Stromal cell of bone marrow (primary cell): ENCODE measurements around the gene VEGFD.

Experiments
- DNase-seq: peaks from one replicate; pipeline ENCODE4 v3.0.0-alpha.2; 2012; ENCODE audit warnings: low read depth

Gene VEGFD

GRCh38 chrX:15384304-15384703 lies at the start of gene VEGFD:
TSS of gene VEGFD (minus strand) at chrX:15384413. CDS start at chrX:15383946, 467 bp downstream.
- DNase-seq, result peak; percentile 40

DNA sequence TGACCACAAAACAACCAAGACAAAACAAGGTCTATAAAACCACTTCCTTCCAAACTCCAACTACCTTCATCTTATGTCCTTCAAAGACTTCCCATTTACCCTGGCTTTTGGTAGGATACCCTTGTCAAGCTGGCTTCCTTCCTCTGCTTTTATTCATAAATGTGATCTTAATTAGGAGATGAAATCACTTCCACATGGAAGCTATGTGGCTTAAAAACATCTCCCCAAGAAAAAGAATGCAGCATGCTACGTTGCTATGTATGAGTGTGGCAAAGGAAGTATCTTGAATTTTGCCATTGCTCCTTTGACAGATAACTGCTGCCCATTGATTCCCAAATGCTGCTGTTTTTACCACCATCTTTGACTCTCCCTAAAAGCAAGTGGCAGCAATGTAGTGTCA lies 46.4 kb upstream of the VEGFD start:
- no peak for DNase-seq

- DNase-seq, result no peak
Observed at GRCh38 chrX:15430076-15430475, 45.9 kb upstream of the VEGFD start.

DNA sequence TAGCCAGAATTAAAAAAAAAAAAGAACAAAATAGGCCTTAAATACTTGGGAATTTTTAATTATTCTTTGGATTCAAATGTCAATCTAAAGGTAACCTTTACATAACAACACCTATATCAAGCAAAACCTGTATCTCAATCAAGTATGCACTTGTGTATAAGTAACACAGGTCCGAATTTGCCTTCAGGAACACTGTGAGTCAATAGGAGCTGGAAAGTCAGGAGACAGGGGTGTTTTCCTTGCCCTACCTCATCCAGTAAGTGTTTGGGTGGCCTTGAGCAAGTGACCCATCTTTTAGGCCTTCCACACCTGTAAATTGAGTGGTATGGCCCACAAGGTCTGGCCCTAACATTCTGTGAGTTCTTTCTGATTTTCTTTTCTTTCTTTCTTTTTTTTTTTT lies 40.8 kb upstream of the VEGFD start:
- no peak for DNase-seq

DNA sequence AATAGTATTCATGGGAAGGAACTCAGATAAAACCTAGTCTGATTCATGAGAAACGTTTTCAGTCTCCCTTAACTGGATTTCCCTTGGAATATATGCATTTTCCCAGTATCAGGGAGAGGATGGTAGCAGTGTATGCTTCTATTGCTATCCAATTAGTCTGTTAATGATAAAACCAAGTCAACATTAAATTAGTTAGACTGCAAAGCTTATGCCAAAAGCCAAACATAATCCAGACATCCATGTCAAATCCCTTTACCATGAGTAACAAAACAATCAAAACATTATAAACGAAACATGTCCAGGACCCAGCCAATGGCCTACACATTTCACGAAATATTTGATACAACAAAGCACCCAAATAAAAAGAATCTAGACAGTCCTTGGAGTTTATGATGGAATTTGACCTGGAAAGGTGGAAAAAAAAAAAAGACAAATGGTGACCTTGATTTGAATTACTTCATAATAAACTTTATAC lies 34.5 kb upstream of the VEGFD start:
- no peak for DNase-seq

DNA sequence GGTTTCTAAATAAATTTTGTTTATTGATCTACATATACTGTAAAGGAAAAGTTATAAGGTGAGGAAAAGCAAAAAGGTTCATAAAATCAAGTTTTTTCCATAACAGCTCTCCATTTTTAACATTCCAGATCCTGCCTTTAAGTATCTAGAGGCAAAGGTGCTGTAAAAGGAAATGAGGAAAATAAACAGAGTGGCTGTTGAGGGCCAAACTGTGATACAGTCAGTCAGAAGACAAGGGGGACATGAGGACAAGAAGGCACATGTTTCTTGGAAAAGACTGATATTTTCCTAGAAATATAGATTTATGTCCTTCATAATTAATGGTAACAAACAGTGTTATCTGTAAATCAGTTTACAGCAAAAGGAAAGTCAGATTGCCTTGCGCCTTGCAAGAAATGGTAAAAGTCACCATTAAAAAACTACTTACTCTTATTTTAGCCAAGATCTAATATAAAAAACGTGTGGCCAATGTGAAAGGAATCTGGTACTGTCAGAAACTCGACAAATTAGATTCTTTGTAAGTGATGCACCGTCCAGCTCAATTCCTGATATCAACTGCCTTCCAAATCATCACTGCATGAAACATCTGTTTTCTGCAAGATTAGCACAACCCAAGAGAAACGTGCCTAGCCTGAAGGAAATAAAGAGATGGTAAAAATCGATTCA lies 34.0 kb upstream of the VEGFD start:
- no peak for DNase-seq

- no peak for DNase-seq
Observed at GRCh38 chrX:15416133-15416993, 32.1 kb upstream of the VEGFD start.

GRCh38 chrX:15413101-15413500 lies 28.9 kb upstream of the VEGFD start:
- DNase-seq, result no peak

DNA sequence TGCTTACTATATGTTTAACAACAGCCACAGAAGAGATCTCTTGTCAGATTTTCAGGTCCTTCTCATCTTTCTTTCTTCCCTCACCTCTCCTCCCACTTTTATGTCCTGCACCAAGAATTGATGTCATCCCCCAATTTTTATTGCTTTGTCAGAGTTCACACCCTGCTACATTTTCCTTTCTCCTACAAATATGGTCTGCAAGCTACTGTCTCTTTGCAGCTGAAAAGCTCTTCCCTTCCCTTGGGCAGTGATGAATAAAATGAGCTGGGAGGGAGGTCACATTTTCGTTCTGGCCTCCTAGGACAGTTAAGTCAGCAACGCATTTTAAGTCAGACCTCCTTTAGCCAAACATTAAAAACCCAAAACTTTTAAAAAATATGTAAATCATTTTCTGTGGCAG lies 26.7 kb upstream of the VEGFD start:
- no peak for DNase-seq

GRCh38 chrX:15410430-15410829 lies 26.2 kb upstream of the VEGFD start:
- DNase-seq, result no peak

GRCh38 chrX:15405846-15406245 lies 21.6 kb upstream of the VEGFD start:
- DNase-seq, result no peak

- peak; percentile 44 for DNase-seq
Observed at GRCh38 chrX:15404401-15405096, 20.3 kb upstream of the VEGFD start.

DNA sequence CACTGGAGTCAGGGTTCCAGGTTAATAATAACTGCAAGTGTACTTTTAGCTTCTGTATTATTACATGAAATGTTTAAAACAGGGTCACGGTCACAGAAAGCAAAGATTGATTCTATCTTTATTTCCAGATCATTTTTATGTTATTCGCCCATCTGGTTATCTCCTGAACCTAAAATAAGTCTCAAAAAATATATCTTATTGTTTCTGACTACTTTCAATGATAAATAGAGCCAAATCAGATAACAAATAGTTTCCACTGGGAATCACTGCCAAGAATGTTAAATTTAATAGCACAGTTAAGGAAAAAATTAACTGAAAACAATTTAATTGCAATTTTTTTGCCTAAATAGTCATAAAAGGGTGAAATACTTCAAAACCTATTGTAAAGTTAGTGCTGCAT lies 17.2 kb upstream of the VEGFD start:
- DNase-seq, result no peak

DNA sequence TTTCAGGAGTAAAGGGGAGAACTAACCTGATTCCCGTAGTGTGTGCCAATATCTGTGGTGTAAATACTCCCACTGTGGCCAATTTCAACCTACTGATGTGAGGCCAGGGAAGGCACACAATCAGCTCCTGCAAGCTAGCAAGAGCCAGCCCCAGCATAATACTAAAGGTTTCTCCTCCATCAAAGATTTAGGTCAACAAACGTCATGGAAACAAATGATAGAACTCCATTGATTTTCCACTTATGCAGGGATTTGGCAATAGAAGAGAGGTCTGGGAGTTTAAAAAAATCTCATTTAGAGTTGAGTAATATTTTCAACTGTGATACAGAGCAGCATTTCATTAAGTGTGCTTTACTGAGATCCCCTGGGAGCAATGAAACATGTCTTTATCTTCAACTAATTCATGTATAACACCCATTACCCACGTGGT lies 15.8 kb upstream of the VEGFD start:
- DNase-seq, result no peak

DNA sequence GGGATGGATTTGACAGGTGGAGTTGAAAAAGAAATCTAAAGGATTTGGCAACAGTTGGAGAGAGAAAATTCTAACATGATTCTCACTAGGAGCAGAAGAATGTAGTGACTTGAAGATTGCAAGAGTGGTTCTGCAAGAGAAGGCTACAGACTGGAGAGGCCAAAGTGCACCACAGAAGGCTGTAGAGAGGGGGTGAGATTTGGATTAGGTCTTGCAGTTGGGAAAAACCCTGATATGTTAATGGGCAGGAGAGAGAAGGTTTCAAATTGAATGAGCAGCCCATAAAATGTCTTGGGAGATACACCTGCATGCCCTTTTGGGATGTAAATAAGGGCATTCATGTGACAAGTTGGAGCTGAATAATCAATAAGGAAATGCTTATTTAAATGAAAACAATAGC lies 14.7 kb upstream of the VEGFD start:
- no peak for DNase-seq

DNA sequence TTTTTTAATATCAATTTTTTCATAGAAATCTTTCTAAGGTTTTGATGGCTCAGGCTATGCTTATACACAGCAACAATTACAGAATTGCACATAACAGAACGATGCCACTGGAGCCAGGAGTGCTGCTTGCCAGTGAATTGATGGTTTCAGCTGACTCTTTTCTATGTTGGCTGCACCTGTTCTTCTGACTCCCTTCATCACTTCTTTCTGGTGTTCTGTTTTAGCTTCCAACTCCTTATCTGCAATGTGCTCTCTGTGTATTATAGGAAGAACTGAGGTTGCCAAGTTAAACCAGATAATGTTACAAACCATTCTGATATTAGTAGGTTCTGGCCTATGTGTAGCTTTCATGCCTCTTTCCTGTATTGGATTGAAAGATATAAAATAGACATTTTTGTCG lies 11.6 kb upstream of the VEGFD start:
- DNase-seq, result no peak

GRCh38 chrX:15391850-15392249 lies 7.6 kb upstream of the VEGFD start:
- DNase-seq, result no peak

DNA sequence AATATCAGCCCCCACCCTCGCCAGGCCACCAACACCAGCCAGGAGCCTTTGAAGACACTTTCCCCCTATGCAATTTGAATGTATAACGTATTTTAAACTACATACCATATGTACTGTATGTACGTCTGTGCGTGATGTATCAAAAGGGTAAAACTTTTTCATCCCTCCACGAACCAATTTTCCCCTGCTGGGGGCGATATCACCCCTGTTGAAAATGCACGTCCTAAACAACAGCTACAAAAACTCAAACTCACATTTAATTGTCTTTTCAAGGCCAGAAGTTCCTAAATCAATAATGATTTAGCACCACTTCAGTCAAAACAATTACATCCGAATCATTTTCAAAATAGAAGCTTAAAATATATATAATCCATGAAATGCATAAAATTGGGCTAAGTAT lies 1.4 kb downstream of the VEGFD start:
- DNase-seq, result no peak

DNA sequence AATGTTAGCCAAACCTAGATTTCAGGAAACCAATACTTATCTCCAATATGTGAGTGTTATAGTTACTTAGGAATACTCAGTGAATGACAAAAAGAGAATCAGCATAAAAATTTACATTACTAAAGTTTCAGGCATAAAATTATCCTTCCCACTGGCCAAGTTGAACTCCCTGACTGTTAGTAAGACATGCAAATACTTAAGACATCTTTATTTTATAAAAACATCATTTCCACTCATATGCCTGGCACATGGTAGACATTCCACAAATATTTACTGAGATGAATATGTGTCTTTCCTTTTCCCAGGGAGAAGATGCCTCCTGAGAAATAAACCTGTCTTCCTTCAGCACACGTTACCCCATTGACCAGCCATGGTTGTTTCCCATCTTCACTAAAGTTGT lies 7.3 kb downstream of the VEGFD start:
- DNase-seq, result no peak

- no peak for DNase-seq
Observed at GRCh38 chrX:15373976-15374375, 10.2 kb downstream of the VEGFD start.

DNA sequence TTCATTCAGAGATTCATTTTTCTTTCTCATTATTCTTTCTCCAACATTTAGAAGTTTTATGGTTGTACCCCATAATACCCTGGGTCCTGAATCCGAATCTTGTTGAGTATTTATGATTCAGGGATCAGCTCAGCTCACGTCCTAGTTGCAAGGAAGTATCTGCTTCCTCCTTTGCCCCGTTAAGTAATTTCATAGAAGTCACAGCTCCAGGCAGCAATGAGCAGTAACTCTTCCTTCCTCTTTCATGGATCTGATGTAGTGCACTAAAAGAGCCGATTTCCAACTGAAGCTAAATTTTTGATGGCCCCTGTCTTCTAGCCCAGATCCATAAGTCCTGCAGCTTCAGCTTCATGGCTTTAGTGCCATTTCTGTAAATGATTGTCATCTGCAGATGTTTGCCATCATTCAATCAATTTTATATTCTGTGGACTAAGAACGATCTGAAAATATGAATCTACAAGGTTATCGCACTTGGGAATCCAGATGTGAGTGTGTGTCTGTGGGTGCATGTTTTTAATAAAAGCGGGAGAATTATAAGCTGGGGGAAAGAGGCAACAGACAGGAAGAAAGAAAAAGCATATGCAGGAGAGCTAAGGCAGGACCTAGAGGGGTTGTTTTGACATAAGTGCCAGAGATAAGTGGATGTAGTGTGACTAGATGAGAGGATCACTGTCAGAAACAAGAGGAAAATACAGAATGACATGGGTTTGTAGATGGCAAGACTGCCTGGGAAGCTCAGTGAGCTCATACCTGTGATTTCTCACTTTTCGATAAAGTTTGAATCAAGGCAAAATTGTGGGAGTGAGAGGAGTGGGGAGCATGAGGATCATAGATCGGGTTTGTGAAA lies 17.5 kb downstream of the VEGFD start:
- DNase-seq, result no peak

DNA sequence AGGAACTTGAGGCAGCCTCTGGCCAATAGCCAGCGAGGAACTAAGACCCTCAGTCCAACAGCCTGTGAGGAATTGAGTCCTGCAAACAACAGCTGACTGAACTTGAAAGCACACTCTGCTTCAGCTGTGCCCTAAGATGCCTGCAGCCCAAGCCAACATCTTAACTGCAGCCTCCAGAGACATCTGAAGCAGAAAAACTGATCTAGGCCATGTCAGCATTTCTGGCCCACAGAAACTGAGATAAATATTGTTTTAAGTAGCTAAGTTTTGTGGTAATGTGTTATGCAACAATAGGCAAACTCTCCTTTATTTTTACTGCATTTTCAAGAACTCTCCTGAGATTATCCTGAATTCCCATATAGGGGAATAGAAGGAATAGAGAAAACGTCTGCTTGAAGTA lies 24.5 kb downstream of the VEGFD start:
- peak; percentile 54 for DNase-seq
